ENCODE results near the gene PPP2R1B.

The PPP2R1B gene

GRCh38 chr11:111688013-111688412 is 78.2 kb downstream of the PPP2R1B start:
- DNase-seq = no peak

DNA sequence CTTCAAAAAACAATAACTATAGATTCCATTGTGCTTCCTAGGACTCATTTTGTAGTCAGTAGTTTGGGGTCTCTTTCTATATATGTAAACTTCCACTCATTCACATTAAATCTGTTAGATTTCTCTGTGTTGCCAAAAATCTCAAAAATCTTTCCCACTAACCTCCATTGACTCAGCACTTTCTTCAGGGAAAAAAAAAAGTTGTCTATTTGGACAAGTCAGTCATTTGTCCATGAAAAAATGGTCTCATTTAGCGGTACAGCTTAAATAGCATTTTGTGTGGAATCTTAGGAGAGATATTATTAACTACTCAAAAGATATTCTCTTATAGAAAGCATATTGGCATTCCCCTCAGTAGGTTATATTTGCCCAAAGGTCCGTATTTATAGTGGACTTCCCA is 81.9 kb downstream of the PPP2R1B start:
- DNase-seq = no peak

DNA sequence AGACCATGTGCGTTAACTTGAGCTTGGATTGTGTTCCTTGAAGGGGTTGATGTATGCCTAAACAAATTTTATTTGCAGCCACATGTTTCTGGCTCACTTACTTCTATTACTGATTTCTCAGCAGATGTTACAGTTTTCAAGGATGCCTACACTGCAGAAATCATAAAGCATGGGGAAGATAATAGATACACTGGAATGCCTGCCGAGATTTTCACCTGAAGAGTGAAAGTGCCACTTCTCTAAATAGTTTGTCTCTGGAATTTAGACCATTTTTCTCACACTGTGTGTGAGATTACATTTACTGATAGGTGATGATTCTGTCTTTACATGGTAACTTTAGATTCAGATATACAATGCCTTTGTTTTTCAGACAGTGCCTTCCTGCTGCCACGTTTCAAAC is 82.4 kb downstream of the PPP2R1B start:
- DNase-seq = no peak

GRCh38 chr11:111680486-111681175 is 85.6 kb downstream of the PPP2R1B start:
- no peak for DNase-seq
